GM18951 (cell line): ENCODE data around the gene TRIP11.

Experiments
- POLR2A ChIP-seq: IDR thresholded peaks from 4 replicates; pipeline ENCODE4 v1.6.1; 2011; ENCODE audit warnings: mild to moderate bottlenecking; ENCODE audit not compliant: insufficient read length, insufficient read depth; ENCODE audit errors: extremely low read depth
- in situ Hi-C: fragments of 300-500 bp; cut with MboI; formaldehyde crosslinking; loops from one replicate; pipeline ENCODE4 v1.12.0; 2022; ENCODE audit warnings: low sequenced_read_pairs, mixed read lengths, inconsistent platforms; ENCODE audit not compliant: unreplicated experiment

Gene TRIP11

DNA sequence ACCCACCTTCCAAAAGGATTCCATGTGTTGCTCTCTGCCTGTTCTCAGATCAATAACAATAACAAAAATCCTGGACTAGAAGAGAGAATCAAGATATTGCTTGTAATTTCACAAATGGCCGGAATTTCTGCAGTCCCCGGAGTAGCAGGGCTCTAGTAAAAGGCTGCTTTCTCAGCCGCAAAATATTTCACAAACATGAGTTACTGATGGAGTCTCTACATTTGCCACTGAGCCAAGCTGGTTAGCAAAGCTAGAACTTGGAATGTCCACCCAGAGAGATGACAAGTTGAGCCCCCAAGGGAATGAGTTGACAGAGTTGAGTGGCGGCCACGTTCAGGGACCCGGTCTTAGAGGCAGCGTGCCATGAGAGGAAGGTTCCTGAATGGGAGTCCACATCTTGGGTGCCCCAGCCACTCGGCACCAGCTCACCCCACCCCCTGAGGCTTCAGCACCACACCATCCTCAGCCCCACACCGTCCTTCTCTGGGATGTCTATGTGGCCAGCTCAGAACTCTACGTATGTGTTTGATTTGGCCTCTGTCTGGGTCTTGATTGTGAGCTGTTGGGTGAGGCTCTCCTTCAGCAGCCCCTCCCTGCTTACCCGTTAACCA lies 108.3 kb downstream of the TRIP11 start:
- no peak for TF ChIP-seq POLR2A
- in situ Hi-C loops = no loop called here

DNA sequence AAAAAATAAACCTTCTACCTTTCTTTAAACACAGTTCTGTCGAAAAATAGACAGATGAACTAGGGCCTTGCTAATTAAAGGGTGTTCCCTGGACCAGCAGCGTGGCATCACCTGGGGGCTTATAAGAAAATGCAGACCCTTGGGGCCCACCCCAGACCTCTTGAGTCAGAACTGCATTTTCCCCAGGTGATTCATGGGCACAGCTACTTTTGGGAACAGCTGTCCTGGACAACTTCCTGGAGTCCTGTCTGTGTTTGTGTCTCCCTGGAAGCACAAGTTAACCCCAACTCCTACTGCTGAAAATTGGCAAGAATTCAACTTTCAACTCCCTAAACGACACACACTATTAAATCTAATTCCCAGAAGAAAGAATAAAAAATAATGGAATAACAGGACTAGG lies 110.2 kb downstream of the TRIP11 start:
- TF ChIP-seq POLR2A = no peak
- in situ Hi-C loops = no loop called here

DNA sequence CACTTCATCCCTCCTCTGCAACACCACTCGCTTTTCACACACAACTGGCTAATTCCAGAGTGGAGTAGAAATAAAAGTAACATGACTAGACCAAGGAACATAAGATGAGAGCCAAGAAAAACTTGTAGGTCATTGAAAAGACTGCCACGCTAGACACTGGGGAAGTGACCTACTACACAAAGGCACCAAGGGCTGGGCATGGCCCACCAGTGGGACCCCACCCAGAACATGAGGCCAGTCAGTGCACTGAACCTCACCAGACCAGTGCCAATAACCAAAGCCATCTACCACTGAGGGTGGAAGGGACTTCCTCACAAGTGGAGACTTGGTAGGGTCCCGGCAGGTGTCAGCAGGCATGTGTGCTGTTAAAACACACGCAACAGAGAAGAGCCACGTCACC lies 112.1 kb downstream of the TRIP11 start:
- no peak for TF ChIP-seq POLR2A
- in situ Hi-C loops = no loop called here

DNA sequence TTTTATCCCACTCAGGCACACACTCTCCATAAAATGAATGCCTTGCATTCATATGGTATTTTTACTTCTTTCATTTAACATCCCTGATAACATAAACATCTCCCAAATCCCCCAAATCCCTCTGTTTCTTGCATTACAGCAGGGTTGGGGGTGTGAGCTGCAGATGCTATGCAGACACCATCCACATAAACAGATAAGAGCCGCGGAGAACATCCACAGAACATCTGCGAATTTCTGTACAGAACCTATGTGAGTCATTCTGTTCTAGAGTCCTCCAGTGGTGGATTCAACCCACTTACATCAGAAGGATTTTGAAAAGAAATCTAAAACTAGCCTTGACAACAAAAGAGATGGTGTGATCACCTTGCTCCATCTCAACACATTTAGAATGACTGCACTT lies 112.7 kb downstream of the TRIP11 start:
- in situ Hi-C loops = no loop called here
- TF ChIP-seq POLR2A = no peak

DNA sequence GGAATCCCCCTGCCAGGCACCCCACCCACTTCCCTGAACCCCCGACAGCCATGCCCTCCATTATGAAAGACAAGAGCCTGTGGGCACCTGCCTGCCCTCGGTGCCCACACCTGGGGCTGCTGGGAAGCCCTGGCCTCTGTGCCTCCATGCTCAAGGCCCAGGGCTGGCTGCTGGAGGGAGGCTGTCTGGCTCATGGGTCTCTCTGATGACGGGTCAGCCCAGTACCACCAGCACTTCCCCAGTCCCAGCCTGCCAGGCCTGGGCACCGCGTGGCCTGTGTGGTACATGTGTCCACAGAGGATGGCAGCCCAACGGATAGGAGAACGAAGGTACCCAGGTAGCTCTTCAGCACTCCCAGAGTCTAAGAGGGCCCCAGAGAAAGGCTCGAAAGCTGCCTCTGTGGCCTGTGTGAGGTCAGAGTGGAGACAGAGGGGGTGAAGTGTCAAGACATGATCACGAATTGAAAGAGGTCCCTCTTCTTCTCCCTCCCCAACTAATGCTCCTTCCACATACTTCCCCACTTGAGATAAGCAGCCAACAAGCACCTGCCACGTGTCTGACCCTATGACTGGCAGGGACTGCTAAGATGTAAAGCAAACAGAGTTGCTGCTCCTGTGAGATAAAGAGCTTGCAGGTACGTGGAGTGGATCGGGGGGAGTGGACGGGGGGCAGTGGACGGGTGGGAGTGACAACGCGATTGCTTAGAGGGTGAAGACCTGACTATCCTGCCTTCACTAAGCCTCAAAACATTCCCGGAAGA lies 113.5 kb downstream of the TRIP11 start:
- TF ChIP-seq POLR2A = no peak
- in situ Hi-C loops = no loop called here

DNA sequence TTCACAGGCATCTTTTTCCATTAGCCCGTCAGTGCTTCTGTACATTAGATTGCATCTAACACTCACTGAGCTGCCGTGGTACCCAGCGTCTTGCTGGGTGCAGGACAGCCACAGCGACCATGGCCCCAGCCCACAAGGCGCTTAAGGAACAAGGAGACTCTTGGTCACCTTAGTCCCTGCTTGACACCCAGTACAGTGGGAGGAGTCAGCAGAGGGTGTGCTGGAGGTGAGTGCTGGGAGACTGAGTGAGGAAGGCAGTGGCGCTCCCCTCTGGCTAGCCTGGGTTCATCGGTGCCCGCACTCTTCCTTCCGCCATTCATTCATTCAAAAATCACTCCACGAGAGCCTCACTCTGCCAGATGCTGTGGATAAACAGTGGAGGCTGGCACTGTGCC lies 114.1 kb downstream of the TRIP11 start:
- in situ Hi-C loops = no loop called here
- no peak for TF ChIP-seq POLR2A

DNA sequence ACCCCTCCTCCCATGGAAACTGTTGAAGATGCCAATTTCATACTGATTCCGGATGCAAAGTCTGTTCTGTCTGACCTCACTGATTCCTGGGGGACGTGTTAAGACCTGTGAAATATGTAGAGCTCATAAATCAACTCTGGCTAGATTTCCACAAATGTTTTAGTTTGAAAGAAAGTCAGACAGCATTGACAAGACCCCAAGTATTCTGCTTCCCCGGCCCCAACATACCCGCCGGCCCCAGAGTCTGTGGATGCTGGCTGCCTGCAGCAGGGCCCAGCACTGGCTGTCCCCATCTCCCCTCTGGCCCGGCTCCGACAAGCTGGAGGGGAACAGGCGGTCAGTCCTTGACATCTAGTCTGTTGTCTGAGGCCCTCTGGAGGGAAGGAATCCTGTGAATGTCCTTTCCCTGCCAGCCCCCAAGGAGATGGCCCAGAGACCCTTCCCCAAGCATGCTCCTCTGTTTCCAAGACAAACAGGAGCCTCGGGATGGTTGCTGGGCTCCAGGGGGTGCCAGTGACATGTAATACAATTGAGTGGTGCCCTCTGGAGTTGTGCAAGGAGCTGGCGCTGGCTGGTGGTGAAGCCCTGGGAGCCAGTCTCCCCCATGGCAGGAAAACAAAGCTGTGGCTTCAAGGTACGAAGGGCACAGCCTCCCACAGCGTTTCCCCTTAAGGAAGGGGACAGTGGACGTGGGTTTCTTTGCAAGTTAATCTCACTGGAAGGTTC lies 114.7 kb downstream of the TRIP11 start:
- in situ Hi-C loops = no loop called here
- TF ChIP-seq POLR2A = no peak

DNA sequence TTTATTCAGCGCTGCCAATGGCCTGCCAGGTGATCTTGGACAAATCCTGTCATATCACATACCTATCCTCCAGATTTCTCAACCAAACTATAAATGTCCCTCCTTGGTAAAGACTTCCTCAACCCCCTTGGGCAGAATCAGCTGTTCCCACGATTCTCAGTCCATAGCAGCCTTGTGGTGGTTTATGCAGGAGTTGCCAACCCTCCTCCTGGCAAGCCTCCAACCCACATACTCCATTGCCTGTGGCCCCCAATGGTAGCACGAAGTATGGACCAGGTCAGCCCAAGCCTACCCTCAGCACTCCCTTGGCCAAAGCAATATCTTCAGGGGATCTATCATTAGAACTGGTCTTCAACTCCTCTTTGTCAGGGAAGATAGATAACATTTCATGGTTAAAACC lies 119.3 kb downstream of the TRIP11 start:
- in situ Hi-C loops = no loop called here
- no peak for TF ChIP-seq POLR2A

DNA sequence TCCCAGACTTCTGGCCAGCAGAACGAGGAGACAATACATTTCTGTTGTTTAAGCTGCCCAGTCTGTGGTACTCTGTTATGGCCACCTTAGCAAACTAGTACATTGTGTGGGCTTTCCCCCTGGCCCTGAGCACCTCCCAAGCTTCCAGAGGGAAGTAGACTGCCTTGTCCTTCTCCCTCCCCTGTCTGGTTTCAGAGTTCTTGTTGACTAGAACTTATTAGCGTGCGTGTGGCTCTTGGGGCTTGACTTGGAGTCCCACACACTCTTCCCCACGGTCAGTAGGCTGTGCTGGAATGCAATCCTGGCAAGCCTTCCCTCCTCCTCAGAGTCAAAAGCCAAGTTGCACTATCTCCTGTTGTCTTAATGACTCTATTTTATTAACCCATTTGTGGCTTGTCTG lies 120.0 kb downstream of the TRIP11 start:
- in situ Hi-C loops = no loop called here
- TF ChIP-seq POLR2A = no peak

DNA sequence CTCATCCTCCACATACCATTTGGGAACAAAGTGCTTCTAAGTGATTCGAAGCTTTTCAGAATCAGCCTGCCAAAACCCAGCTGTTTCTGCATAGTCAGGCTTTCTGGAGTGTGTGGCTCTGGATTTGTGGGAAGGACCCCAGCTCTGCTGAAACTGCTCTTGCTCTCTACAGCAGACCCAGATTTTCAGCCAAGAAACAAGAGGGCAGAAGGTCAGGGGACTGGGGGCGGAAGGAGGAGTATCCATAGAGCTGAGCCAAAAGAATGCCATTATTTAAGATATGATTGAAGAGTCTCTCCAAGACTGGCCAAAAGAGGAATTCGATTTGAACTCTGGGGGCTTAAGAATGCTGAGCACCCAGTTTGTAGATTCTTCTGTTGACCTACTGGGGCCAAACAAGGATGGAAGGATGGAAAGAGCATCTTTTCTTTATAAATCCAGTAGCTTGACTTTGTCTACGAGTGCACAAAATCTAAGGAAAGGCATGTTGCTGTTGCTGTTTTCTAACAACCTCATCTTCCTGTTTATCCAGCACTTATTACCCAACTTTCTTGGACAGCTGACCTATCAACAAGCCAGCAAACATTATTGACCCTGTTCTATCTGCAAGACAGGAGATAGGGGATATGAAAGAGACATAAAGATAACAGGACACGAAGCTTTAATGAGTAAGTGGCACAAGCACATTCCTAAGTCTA lies 121.5 kb downstream of the TRIP11 start:
- TF ChIP-seq POLR2A = no peak
- in situ Hi-C loops = no loop called here
